Activated T-cell treated with anti-CD3 and anti-CD28 coated beads, Interleukin-2, amount 50 U/mL, for 72 hours (primary cell): Measurements from ENCODE around the gene PRPF31. TPM values are rescaled to one million over a fixed set of nuclear protein-coding genes. Genes with fewer than 3 reads are reported as not detected.

Experiments used
- ATAC-seq, 2 donors: fragments of 150-1000 bp; cut with Tn5 transposase; replicated peaks in 1 of 2; 2 replicates each; pipeline ENCODE4 v1.10.0; 2021; ENCODE audit warnings: moderate library complexity in 2 of 2, mild to moderate bottlenecking in 1 of 2
- DNase-seq, 2 donors: peaks; one replicate each; pipeline ENCODE4 v3.0.0; 2021 to 2022; ENCODE audit warnings: mixed read lengths in 1 of 2
- H3K27ac Mint-ChIP-seq: one replicate; pipeline ENCODE4 v1.8.0; 2022; ENCODE audit warnings: mild to moderate bottlenecking, moderate library complexity, mixed read lengths
- H3K27me3 Mint-ChIP-seq: one replicate; pipeline ENCODE4 v1.8.0; 2022; ENCODE audit warnings: low read depth, mixed read lengths
- H3K36me3 Mint-ChIP-seq, 2 donors: one replicate each; pipeline ENCODE4 v1.8.0; 2022; ENCODE audit warnings: mixed read lengths in 2 of 2, mild to moderate bottlenecking in 1 of 2; ENCODE audit not compliant: insufficient read depth in 2 of 2
- H3K4me1 Mint-ChIP-seq: one replicate; pipeline ENCODE4 v1.8.0; 2022; ENCODE audit warnings: low read depth, mixed read lengths
- H3K4me3 Mint-ChIP-seq, 2 donors: one replicate each; pipeline ENCODE4 v1.8.0; 2022; ENCODE audit warnings: mild to moderate bottlenecking in 2 of 2, mixed read lengths in 2 of 2, moderate library complexity in 2 of 2
- H3K9me3 Mint-ChIP-seq, 2 donors: one replicate each; pipeline ENCODE4 v1.8.0; 2022; ENCODE audit warnings: mixed read lengths in 2 of 2
- total RNA-seq, 2 donors: library from RNA; stranded (reverse); gene quantifications; one replicate each; pipeline ENCODE4 v1.2.3, GENCODE V29; 2022

The PRPF31 gene
- total RNA-seq, 2 donors from 2014 or later, result 55.0 to 55.6 TPM

DNA sequence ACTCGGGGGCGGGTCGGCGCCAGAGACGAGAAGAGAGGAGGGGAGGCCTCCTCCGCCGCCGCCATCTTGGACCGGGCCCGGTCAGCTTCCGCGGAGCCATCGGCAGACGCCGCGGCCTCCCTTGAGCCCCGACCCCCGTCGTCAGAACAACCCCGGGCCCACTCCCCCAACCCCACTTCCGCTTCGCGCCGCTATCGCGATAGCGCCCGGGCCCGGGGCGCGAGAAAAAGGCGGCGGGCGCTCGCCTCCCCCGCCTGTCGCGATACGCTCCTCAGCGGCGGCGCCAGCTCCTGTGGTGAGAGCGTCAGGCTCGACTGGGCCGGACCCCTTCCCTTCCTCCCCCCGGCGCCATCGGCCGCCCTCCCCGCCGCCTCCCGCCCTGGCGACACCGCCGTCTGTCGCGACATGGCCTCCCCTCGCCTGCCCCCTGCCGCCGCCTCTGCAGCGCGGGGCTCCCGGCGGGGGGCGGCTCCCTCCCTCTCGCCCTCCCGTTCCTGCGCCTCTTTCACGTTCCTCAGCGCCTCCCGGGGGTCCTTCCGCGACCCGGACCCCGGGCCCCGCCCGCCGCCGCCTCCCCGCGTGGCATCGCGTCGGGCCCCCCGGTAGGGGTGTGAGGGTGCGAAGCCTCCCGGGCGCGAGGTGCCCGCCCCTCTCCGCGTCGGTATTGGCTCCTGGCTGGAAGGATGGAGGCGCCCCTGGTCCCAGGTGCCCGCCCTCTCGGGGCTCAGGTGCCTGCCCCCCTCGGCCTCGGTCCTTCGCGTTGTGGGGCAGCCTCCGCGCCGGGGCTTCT is 22.3 kb downstream of the PRPF31 start, which contains the start of gene CNOT3:
CNOT3 (plus strand) TSS at position 64 of the 790 bp plus-strand sequence. CDS start 5,217 bp downstream, outside the sequence.
- Mint-ChIP-seq H3K9me3 (no peaks in the 10 kb centered on the region), H3K27ac (peak within 1 kb of the TSS; percentile 95), H3K27me3 (no peaks in the 10 kb centered on the region), H3K4me1 (peaks cover 45% of the 10 kb centered on the region), H3K4me3 (peak within 1 kb of the TSS; percentile 97), H3K36me3 (peaks cover 8% of the 10 kb centered on the region in 2 donors)
- ATAC-seq (no peak), DNase-seq (peak; percentile 37 to 39)

DNA sequence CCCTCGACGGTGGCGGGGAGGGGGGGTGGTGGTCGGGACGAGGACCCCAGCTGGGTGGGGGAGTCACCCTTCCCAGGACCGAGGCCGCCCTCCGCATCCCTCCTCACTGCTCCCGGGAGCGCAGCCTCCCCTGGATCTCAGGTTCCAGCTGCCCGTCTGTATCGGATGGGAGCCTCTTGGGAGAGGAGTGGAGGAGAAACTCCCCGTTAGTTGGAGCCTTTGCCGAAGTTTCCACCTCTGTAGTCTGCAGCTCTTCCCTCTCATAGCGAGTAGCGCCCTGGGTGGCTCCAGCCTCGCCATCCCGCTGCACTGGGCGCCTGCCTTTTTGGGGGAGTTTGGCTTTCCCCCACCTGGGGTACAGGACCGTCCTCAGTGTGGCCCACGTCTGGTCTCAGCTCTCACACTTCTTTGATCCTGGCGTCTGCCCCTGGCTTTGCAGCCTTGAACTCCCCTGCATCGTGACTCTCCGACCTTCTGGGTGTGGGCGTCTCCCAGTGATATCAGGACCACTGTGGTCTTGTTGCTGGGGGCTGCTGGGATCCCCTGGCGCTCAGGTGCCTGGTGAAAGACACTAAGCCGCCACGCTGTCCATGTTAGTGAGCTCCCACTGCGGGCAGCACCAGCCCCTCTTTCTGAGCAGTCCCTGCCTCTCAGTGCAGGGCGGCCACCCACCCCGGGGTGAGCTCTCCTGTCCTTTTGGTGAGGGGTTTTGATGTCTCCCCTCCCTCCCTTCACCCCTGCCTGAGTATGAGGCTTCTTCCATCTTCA is 23.1 kb downstream of the PRPF31 start:
- Mint-ChIP-seq H3K36me3 (peaks cover 8 to 13% of the 10 kb centered on the region in 2 donors), H3K9me3 (no peaks in the 10 kb centered on the region), H3K4me1 (peaks cover 50% of the 10 kb centered on the region), H3K27me3 (no peaks in the 10 kb centered on the region), H3K4me3 (peak overlapping the region; percentile 97), H3K27ac (peak overlapping the region; percentile 95)
- DNase-seq, result peak in 1 of 2 donors; percentile 50
- no peak for ATAC-seq

DNA sequence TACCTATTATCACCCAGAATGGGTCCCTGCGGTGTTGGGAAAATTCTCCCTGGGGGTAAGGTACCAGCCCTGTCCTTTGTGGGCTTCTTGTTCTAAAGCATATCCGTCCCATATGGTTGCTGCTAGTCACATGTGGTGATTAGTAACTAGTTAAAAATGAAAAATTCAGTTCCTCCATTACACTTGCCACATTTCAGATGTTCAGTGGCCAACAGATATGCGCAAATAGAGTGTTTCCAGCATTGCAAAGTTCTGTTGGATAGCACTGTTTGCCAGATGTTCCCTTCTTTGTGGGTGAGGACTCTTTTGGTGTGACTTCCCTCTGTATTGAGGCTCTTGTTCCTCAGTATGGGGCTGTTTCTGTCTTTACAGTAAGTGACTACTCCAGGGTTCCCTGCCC is 25.8 kb downstream of the PRPF31 start:
- no peaks in the 10 kb centered on the region for H3K9me3 Mint-ChIP-seq

DNA sequence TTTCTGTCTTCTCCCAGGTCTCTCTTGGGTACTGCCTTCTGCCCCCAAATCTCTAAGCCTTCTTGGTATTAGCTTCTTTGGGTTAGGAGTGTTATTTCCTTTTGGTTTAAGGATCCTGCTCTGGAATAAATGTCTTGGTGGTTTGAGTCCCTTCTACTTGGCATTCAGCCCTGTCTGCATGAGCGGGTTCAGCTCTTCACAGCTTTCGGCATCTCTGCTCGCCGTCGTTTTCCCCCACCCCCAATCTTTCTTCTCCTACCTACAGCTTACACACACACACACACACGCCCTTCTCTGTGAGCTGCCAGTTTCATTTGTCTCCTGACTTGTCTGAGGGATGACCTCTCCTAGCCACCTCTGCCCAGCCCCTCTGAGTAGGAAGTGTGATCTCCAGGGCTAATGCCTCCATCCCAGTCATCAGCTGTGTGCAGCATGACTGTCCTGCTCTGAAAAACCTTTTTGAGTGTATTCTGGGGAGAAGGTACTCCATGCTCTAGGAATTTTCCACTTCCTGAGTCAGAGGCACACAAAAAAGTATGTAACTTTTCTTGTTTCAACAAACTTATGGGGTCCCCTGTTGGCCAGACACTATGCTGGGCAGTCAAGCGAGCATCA is 26.7 kb downstream of the PRPF31 start:
- no peaks in the 10 kb centered on the region for H3K9me3 Mint-ChIP-seq
- peak overlapping the region; percentile 34 for H3K27ac Mint-ChIP-seq
- H3K4me3 Mint-ChIP-seq, result no peak overlapping the region
- H3K27me3 Mint-ChIP-seq, result no peaks in the 10 kb centered on the region
- H3K4me1 Mint-ChIP-seq, result peaks cover 38% of the 10 kb centered on the region
- DNase-seq (no peak), ATAC-seq (no peak)
- H3K36me3 Mint-ChIP-seq, result peaks cover 8 to 31% of the 10 kb centered on the region in 2 donors

More for the DNA sequence above, 25.8 kb downstream of the PRPF31 start:
- ATAC-seq, result no peak
- H3K4me3 Mint-ChIP-seq, result no peak overlapping the region
- H3K27me3 Mint-ChIP-seq, result no peaks in the 10 kb centered on the region
- H3K4me1 Mint-ChIP-seq, result peaks cover 44% of the 10 kb centered on the region
- H3K36me3 Mint-ChIP-seq, result peaks cover 8 to 26% of the 10 kb centered on the region in 2 donors
- no peak for DNase-seq
- no peak overlapping the region for H3K27ac Mint-ChIP-seq

DNA sequence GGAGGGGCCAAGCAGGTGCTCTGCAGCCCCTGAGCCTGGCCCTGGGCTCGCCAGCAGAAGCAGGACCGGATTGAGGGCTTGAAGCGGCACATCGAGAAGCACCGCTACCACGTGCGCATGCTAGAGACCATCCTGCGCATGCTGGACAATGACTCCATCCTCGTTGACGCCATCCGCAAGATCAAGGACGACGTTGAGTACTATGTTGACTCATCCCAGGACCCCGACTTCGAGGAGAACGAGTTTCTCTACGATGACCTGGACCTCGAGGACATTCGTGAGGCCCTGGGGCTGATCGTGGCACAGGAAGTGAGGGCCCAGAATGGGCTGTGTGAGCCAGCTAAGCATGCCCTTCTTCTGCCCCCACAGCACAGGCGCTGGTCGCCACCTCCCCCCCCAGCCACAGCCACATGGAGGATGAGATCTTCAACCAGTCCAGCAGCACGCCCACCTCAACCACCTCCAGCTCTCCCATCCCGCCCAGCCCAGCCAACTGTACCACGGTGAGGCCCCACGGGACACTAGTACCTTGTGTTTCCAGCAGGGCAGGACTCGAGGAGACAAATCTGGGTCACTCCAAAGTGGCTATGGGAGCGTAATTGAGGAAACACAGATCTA is 30.1 kb downstream of the PRPF31 start:
- H3K4me1 Mint-ChIP-seq, result peaks cover 15% of the 10 kb centered on the region
- no peaks in the 10 kb centered on the region for H3K9me3 Mint-ChIP-seq
- peaks cover 4 to 32% of the 10 kb centered on the region in 2 donors for H3K36me3 Mint-ChIP-seq
- H3K27ac Mint-ChIP-seq, result no peak overlapping the region
- ATAC-seq, result peak in 1 of 2 donors; percentile 16
- H3K27me3 Mint-ChIP-seq, result no peaks in the 10 kb centered on the region
- H3K4me3 Mint-ChIP-seq, result no peak overlapping the region
- DNase-seq, result no peak

DNA sequence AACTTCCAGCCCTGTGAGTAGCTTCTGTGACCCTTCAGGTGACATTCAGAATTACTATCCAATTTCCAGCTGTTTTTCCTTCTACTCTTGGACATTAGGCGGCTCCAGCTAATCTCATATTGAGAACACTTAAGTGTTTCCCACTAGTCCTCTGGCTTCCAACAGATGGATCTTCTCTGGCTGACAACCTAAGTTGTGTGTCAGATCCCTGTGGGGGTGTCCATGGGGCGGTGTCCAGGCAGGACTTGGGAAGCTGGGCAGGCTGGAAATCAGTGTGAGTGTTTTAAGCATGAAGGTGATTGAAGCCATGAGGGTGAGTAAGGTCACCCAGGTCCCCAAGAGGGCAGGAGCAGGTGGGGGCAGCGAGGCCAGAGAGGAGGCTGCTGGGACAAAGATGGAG is 32.1 kb downstream of the PRPF31 start:
- Mint-ChIP-seq H3K36me3 (peaks cover under 1 to 33% of the 10 kb centered on the region in 2 donors), H3K9me3 (no peaks in the 10 kb centered on the region), H3K27ac (no peak overlapping the region), H3K4me3 (no peak overlapping the region), H3K27me3 (no peaks in the 10 kb centered on the region), H3K4me1 (peaks cover 5% of the 10 kb centered on the region)
- DNase-seq (no peak), ATAC-seq (no peak)

DNA sequence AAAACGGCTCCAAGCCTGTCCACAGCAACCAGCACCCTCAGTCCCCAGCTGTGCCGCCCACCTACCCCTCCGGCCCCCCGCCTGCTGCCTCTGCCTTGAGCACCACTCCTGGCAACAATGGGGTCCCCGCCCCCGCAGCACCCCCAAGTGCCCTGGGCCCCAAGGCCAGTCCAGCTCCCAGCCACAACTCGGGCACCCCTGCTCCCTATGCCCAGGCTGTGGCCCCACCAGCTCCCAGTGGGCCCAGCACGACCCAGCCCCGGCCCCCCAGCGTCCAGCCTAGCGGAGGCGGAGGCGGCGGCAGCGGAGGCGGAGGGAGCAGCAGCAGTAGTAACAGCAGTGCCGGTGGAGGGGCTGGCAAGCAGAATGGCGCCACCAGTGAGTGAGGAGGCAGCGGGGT is 32.6 kb downstream of the PRPF31 start:
- Mint-ChIP-seq H3K9me3 (no peaks in the 10 kb centered on the region), H3K4me3 (no peak overlapping the region), H3K4me1 (peaks cover 5% of the 10 kb centered on the region), H3K27ac (no peak overlapping the region), H3K27me3 (no peaks in the 10 kb centered on the region), H3K36me3 (peaks cover 0 to 32% of the 10 kb centered on the region in 2 donors)
- ATAC-seq (no peak), DNase-seq (no peak)

DNA sequence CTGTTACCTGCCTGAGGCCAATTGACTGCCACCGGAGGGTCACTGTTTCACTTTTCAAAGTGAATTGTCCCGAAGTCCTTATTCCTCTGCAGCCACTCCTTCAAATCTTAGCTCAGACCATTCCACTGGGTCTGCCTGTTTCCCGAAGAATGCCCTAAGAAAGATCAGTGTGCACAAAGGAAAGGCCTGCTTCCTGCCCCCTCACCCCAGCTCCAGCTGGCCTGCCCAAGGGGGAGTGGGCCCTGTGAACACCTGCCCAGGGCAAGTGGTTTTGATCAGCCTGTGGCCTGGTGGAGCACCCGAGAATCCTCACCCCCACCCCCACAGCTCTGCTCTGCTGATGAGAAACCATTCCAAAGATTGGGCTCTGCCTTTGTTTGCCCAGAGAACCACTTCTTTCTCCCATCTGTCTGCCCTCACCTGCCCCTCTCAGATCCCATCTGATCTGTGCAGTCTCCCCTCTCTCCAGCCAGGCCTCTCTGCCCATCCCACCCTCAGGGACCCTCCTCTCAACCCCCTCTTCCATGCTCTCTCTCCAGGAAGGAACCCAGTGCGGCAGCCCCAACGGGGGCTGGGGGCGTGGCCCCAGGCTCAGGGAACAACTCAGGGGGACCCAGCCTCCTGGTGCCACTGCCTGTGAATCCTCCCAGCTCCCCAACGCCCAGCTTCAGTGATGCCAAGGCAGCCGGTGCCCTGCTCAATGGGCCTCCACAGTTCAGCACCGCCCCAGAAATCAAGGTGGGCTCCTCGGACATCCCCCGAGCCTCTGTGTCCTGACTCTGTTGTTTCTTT is 33.7 kb downstream of the PRPF31 start:
- H3K27me3 Mint-ChIP-seq, result no peaks in the 10 kb centered on the region
- no peak overlapping the region for H3K27ac Mint-ChIP-seq
- ATAC-seq, result no peak

DNA sequence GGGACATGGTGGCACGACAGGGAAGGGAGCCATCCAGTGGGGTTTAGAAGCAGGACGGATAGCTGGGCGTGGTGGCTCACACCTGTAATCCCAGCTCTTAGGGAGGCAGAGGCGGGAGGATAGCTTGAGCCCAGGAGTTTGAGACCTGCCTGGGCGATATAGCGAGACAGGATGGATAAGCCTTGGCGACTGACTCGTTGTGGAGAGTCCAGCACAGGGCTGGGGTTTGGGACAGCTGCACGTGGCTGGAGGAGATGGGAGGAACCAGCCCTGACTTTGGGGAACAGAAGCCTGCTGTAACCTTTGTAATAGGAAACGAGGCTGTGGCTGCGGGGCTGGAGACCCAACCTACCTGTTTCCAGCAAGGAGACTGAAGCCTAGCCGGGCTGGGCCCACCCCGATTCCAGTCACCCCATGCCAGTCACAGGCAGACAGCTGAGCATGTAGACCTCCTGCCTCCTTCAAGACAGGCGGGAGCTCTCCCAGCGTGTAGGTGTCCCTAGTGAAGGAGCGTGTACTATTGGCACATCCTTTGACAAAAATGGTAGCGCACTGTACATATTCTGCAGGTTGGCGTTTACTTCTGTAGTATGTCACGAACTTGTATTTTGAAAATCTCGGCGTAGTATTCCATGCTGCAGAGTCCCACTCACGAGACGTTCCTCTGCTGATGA is 35.9 kb downstream of the PRPF31 start:
- Mint-ChIP-seq H3K4me1 (peaks cover 15% of the 10 kb centered on the region), H3K4me3 (no peak overlapping the region), H3K27ac (no peak overlapping the region), H3K36me3 (peaks cover 2 to 32% of the 10 kb centered on the region in 2 donors), H3K9me3 (no peaks in the 10 kb centered on the region), H3K27me3 (no peaks in the 10 kb centered on the region)
- ATAC-seq (no peak), DNase-seq (no peak)

More for the DNA sequence above, 33.7 kb downstream of the PRPF31 start:
- Mint-ChIP-seq H3K4me3 (no peak overlapping the region), H3K36me3 (peaks cover 0 to 30% of the 10 kb centered on the region in 2 donors), H3K9me3 (no peaks in the 10 kb centered on the region), H3K4me1 (peaks cover 5% of the 10 kb centered on the region)
- no peak for DNase-seq

DNA sequence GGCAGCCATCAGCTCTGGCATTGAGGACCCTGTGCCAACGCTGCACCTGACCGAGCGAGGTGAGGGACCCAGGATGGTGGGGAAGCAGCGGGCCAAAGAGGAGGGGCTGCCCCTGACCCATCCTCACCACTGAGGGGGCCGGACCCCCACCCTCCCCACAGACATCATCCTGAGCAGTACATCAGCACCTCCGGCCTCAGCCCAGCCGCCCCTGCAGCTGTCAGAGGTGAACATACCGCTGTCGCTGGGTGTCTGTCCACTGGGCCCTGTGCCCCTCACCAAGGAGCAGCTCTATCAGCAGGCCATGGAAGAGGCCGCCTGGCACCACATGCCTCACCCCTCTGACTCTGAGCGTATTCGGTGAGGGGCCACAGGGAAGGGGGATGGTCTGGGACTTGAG is 36.7 kb downstream of the PRPF31 start:
- Mint-ChIP-seq H3K27me3 (no peaks in the 10 kb centered on the region), H3K27ac (no peak overlapping the region), H3K36me3 (peaks cover 2 to 33% of the 10 kb centered on the region in 2 donors), H3K4me3 (no peak overlapping the region), H3K4me1 (peaks cover 15% of the 10 kb centered on the region), H3K9me3 (no peaks in the 10 kb centered on the region)
- no peak for ATAC-seq
- no peak for DNase-seq

DNA sequence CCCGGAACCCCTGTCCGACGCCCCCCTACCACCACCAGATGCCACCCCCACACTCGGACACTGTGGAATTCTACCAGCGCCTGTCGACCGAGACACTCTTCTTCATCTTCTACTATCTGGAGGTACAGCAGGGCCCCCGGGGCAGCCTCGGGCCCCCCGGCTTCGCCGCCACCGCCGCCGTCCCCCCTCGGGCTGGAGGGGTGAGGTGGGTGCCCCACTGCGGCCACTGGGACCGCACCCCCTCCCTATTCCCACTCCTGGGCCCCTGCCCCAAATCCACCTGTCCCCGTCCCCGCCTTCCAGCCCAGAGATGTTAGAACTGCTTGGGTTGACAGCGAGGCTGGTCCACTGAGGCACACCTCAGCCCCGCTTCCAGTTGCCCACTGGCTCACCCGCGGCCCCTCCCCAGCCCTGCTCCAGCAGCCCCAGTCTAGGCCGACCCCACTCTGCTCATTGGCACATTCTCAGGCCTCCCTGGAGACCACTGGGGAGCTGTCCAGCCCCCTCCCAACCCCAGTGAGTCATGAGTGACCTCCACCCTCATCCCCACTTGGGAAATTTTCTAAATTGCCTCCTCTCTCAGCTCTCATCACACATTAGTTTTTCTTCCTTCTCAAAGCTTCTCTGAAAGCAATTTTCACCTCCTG is 37.4 kb downstream of the PRPF31 start:
- ATAC-seq (no peak), DNase-seq (no peak)
- no peaks in the 10 kb centered on the region for H3K9me3 Mint-ChIP-seq
- H3K4me1 Mint-ChIP-seq, result peaks cover 19% of the 10 kb centered on the region
- peaks cover 2 to 34% of the 10 kb centered on the region in 2 donors for H3K36me3 Mint-ChIP-seq
- no peak overlapping the region for H3K27ac Mint-ChIP-seq
- no peak overlapping the region for H3K4me3 Mint-ChIP-seq
- no peaks in the 10 kb centered on the region for H3K27me3 Mint-ChIP-seq
